ENCODE measurements around the gene OTULIN. TPM values are rescaled to one million over a fixed set of nuclear protein-coding genes. Genes with fewer than 3 reads are reported as not detected.

Gene OTULIN
- total and polyA plus RNA-seq, 2 of the 8 experiments (the other 6 are each of a cell fraction or from before 2014, with no cell fraction given) = 5.2 to 34.8 TPM

DNA sequence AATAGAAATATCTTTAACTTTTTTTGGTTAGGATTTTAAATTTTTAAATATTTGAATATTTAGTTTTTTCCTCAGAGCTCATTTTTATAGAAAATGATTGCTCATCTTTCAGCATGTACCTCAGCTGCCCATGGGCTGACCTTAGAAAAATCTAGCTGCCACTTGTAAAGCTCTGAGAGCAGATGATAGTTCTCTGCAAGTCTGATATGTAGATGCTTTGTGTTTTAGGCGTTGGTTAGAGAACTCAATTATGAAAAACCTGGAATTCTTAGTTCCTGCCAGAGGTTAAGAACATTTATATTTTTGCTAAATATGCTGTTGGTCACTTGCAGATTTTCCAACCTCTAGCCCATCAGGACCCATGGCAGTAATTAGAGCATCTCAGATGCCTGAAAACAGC lies 15.1 kb downstream of the OTULIN start (continued):
- TF ChIP-seq, protein P1, sequence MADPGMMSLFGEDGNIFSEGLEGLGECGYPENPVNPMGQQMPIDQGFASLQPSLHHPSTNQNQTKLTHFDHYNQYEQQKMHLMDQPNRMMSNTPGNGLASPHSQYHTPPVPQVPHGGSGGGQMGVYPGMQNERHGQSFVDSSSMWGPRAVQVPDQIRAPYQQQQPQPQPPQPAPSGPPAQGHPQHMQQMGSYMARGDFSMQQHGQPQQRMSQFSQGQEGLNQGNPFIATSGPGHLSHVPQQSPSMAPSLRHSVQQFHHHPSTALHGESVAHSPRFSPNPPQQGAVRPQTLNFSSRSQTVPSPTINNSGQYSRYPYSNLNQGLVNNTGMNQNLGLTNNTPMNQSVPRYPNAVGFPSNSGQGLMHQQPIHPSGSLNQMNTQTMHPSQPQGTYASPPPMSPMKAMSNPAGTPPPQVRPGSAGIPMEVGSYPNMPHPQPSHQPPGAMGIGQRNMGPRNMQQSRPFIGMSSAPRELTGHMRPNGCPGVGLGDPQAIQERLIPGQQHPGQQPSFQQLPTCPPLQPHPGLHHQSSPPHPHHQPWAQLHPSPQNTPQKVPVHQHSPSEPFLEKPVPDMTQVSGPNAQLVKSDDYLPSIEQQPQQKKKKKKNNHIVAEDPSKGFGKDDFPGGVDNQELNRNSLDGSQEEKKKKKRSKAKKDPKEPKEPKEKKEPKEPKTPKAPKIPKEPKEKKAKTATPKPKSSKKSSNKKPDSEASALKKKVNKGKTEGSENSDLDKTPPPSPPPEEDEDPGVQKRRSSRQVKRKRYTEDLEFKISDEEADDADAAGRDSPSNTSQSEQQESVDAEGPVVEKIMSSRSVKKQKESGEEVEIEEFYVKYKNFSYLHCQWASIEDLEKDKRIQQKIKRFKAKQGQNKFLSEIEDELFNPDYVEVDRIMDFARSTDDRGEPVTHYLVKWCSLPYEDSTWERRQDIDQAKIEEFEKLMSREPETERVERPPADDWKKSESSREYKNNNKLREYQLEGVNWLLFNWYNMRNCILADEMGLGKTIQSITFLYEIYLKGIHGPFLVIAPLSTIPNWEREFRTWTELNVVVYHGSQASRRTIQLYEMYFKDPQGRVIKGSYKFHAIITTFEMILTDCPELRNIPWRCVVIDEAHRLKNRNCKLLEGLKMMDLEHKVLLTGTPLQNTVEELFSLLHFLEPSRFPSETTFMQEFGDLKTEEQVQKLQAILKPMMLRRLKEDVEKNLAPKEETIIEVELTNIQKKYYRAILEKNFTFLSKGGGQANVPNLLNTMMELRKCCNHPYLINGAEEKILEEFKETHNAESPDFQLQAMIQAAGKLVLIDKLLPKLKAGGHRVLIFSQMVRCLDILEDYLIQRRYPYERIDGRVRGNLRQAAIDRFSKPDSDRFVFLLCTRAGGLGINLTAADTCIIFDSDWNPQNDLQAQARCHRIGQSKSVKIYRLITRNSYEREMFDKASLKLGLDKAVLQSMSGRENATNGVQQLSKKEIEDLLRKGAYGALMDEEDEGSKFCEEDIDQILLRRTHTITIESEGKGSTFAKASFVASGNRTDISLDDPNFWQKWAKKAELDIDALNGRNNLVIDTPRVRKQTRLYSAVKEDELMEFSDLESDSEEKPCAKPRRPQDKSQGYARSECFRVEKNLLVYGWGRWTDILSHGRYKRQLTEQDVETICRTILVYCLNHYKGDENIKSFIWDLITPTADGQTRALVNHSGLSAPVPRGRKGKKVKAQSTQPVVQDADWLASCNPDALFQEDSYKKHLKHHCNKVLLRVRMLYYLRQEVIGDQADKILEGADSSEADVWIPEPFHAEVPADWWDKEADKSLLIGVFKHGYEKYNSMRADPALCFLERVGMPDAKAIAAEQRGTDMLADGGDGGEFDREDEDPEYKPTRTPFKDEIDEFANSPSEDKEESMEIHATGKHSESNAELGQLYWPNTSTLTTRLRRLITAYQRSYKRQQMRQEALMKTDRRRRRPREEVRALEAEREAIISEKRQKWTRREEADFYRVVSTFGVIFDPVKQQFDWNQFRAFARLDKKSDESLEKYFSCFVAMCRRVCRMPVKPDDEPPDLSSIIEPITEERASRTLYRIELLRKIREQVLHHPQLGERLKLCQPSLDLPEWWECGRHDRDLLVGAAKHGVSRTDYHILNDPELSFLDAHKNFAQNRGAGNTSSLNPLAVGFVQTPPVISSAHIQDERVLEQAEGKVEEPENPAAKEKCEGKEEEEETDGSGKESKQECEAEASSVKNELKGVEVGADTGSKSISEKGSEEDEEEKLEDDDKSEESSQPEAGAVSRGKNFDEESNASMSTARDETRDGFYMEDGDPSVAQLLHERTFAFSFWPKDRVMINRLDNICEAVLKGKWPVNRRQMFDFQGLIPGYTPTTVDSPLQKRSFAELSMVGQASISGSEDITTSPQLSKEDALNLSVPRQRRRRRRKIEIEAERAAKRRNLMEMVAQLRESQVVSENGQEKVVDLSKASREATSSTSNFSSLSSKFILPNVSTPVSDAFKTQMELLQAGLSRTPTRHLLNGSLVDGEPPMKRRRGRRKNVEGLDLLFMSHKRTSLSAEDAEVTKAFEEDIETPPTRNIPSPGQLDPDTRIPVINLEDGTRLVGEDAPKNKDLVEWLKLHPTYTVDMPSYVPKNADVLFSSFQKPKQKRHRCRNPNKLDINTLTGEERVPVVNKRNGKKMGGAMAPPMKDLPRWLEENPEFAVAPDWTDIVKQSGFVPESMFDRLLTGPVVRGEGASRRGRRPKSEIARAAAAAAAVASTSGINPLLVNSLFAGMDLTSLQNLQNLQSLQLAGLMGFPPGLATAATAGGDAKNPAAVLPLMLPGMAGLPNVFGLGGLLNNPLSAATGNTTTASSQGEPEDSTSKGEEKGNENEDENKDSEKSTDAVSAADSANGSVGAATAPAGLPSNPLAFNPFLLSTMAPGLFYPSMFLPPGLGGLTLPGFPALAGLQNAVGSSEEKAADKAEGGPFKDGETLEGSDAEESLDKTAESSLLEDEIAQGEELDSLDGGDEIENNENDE (IDR thresholded peaks at IDR 0.05; ENCODE audit: insufficient replicate concordance, low read length) = no peak
- TF ChIP-seq JUND (IDR thresholded peaks at IDR 0.05; ENCODE audit: low read length) = no peak
- TF ChIP-seq BRCA1 (IDR thresholded peaks at IDR 0.05; ENCODE audit: low read depth, low read length) = no peak
- TF ChIP-seq GABPA (IDR thresholded peaks at IDR 0.05; ENCODE audit: borderline replicate concordance, insufficient read depth, low read length) = no peak
- TF ChIP-seq EGR1 (IDR thresholded peaks at IDR 0.05; ENCODE audit: borderline replicate concordance, low read depth, low read length) = no peak
- TF ChIP-seq TAF7 (optimal IDR thresholded peaks at IDR 0.05; ENCODE audit: borderline replicate concordance, low read depth, low read length) = no peak
- no peak for TF ChIP-seq KDM4A (IDR thresholded peaks at IDR 0.05; ENCODE audit: low read depth, low read length, severe bottlenecking)
- TF ChIP-seq BCL11A (IDR thresholded peaks at IDR 0.05; ENCODE audit: low read depth in 2 of 2, low read length in 2 of 2) = no peak
- TF ChIP-seq RXRA (IDR thresholded peaks at IDR 0.05; ENCODE audit: insufficient read depth, low read depth, low read length) = no peak
